K562 treated with DMSO at 1 percent for 4 hours (cell line): Measurements from ENCODE around the gene LRRC71. TPM values are rescaled to one million over a fixed set of nuclear protein-coding genes. Genes with fewer than 3 reads are reported as not detected.

Source experiments
- total RNA-seq: library from RNA; unstranded; fragments of 300-600 nt; gene quantifications from 2 replicates; pipeline ENCODE4 v1.2.3, GENCODE V29; 2022; ENCODE audit not compliant: insufficient read depth

The LRRC71 gene
- not detected in 2 replicates for total RNA-seq

DNA sequence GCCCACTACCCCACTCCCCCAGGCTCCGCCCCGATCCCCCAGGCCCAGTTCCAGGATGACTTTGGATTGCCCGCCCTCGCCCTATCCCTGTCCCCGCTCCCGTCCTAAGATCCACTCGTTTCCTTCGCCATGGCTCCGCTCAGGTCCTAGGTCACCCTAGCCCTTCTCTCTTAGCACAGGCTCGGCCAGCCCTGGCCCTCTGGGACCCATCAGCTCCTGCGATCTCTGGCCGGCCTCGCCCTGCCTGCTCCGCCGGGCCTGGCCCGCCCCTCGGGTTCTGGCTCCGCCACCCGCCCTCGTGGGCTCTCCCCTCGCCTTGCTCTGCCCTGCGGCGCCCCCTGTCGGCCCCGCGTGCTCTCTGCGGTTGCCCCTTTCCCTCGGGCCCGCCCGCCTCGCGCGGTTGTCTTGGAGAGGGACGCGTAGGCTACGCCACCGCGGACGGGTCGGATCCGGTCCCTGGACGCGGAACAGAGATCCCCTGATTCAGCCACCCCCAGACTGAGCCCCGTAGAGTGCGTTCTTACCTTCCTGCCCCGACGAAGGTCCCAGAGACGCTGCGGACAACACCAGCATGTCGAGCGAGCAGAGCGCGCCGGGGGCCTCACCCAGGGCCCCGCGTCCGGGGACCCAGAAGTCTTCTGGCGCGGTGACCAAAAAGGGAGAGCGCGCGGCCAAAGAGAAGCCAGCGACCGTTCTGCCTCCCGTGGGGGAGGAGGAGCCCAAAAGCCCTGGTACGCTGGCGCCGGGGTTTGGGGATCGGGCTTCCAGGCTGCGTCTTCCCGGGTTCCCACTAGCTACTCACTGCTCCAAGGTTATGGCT, at the start of gene LRRC71:
LRRC71 (plus strand) TSS at position 400 of the 820 bp plus-strand sequence; CDS start at position 572, 172 bp downstream.

DNA sequence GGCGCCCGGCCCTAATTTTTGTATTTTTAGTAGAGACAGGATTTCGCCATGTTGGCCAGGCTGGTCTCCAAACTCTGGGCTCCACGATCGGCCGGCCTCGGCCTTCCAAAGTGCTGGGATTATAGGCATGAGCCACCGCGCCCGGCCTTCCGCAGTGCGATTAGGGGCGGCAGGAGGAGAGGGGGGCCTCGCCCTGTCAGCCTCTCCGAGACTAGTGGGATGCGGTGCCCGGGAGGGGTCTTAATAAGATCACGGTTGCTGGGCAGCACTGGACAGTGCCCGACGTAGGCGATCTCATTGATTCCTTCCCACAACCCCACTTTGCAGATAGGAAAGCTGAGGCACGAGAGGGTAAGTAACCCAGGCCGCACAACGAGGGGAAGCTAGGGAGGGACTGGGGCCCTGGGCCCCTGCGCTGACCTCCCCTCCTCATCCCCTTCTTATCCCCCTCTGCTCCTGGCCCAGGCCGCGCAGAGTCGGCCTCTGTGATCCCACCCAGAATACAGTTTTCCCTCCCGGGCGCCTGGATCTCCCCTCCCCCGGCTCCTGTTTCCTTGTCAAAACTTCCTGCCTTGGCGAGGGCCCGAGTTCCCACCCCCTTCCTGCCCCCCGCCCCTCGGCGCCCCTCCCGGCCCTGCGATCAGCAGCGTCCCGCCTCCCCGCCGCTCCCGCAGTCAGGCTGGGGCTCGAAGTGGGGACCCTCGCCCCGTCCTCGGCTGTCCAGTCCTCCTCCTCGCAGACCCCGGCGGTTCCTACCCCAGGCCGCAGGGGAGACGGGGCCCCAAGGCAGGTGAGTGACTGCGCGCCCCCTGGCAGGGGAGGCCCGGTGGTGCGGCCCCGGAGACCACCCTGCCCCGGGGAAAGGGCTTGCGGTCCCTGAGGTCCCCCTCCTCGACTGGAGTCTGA, 27.1 kb upstream of the LRRC71 start, which contains the start of gene PEAR1:
PEAR1 (plus strand) TSS at position 671 of the 906 bp plus-strand sequence. CDS start 10,209 bp downstream, outside the sequence.

Other genes starting within 250 kb of the LRRC71 start
- gene NES, start 243.2 kb upstream of the LRRC71 start, total RNA-seq = 7.0 and 9.8 TPM in 2 replicates
- gene CRABP2, start 215.0 kb upstream of the LRRC71 start, total RNA-seq = 7.7 TPM in 1 of 2 replicates, not detected in the other
- 47.9 and 64.7 TPM in 2 replicates for gene METTL25B, start 192.2 kb upstream of the LRRC71 start, total RNA-seq
- 22.0 and 28.4 TPM in 2 replicates for gene ISG20L2, start 191.9 kb upstream of the LRRC71 start, total RNA-seq
- 19.0 and 38.5 TPM in 2 replicates for gene MRPL24, start 179.5 kb upstream of the LRRC71 start, total RNA-seq
- 188 and 194 TPM in 2 replicates for gene HDGF, start 169.0 kb upstream of the LRRC71 start, total RNA-seq
- 63.4 and 86.4 TPM in 2 replicates for gene PRCC, start 153.1 kb upstream of the LRRC71 start, total RNA-seq
- 13.2 and 17.8 TPM in 2 replicates for gene SH2D2A, start 103.8 kb upstream of the LRRC71 start, total RNA-seq
- 0.42 TPM in 1 of 2 replicates, not detected in the other for gene INSRR, start 61.5 kb upstream of the LRRC71 start, total RNA-seq
- gene NTRK1, start 59.8 kb upstream of the LRRC71 start, total RNA-seq = 78.1 and 86.1 TPM in 2 replicates
- gene PEAR1, start 26.9 kb upstream of the LRRC71 start, total RNA-seq = 1.2 and 3.2 TPM in 2 replicates
- gene ARHGEF11, start 125.1 kb downstream of the LRRC71 start, total RNA-seq = 8.7 and 12.7 TPM in 2 replicates
- not detected in 2 replicates for gene ETV3L, start 179.2 kb downstream of the LRRC71 start, total RNA-seq
- 8.0 and 8.5 TPM in 2 replicates for gene ETV3, start 217.8 kb downstream of the LRRC71 start, total RNA-seq